K562 (cell line): ENCODE results near the gene SLC2A4RG. TPM values are rescaled to one million over a fixed set of nuclear protein-coding genes. Genes with fewer than 3 reads are reported as not detected.

Source experiments
- NR2C2 ChIP-seq, 2 experiments: fragments of 200-800 bp in 1 of 2; sonication (Bioruptor generic) in 1 of 2; sonication (generic) in 1 of 2; formaldehyde crosslinking in 1 of 2; IDR thresholded peaks; 2 replicates each; pipeline versions ENCODE4 v1.6.1 to v1.8.0; 2016 to 2022; ENCODE audit warnings: mild to moderate bottlenecking in 1 of 2, missing compliant biosample characterization in 1 of 2, missing genetic modification characterization in 1 of 2, missing genetic modification reagents in 1 of 2
- PPARD ChIP-seq: fragments of 250-450 bp; sonication (Bioruptor Pico); IDR thresholded peaks from 2 replicates; pipeline ENCODE4 v1.8.0; 2022; ENCODE audit warnings: inconsistent platforms, mild to moderate bottlenecking, moderate library complexity
- ZNF507 ChIP-seq: conservative IDR thresholded peaks from 2 replicates; pipeline ENCODE4 v1.6.1; 2017; ENCODE audit warnings: missing genetic modification characterization, missing compliant biosample characterization
- polyA plus RNA-seq, 8 experiments: library from polyadenylated mRNA; depleted of rRNA in 4 of 8; stranded (reverse) in 5 of 8; unstranded in 3 of 8; fragments of >200 nt; fragmentation: Nextera tagmentation in 2 of 8; fragmentation: Illumina TruSeq in 1 of 8; extraction: Ambion mirVana in 2 of 8; extraction: Trizol in 1 of 8; gene quantifications; 2 replicates each; pipeline versions ENCODE4 v1.2.1 to v1.2.3, GENCODE V29; 2011 to 2014; ENCODE audit warnings: inconsistent platforms in 1 of 8, missing spikeins in 1 of 8
- total RNA-seq, 7 experiments: library from RNA; depleted of rRNA in 6 of 7; stranded (reverse); fragments of >200 nt in 6 of 7; fragmentation: Illumina TruSeq in 2 of 7; extraction: Trizol in 2 of 7; gene quantifications; 2 replicates each; pipeline versions ENCODE4 v1.2.1 to v1.2.3, GENCODE V29; 2011 to 2021; ENCODE audit warnings: low replicate concordance in 1 of 7
- TF ChIP-seq, protein P1 (sequence below): sonication (generic); formaldehyde crosslinking; IDR thresholded peaks from 2 replicates; pipeline ENCODE4 v1.9.0; 2022; ENCODE audit warnings: mild to moderate bottlenecking, missing genetic modification reagents
- TF ChIP-seq, protein P2 (sequence below), 2 experiments: fragments of 450-650 bp; conservative IDR thresholded peaks; 2 replicates each; pipeline ENCODE4 v1.6.1; 2017; ENCODE audit warnings: mild to moderate bottlenecking in 2 of 2, moderate library complexity in 2 of 2
- TF ChIP-seq, protein P3 (sequence below): sonication (generic); formaldehyde crosslinking; IDR thresholded peaks from 2 replicates; pipeline ENCODE4 v1.8.0; 2023; ENCODE audit warnings: mild to moderate bottlenecking, missing genetic modification reagents
- TF ChIP-seq, protein P4 (sequence below): fragments of 450-650 bp; IDR thresholded peaks from 2 replicates; pipeline ENCODE4 v1.6.1; 2016; ENCODE audit warnings: mild to moderate bottlenecking, moderate library complexity

The SLC2A4RG gene
- total and polyA plus RNA-seq, 9 of the 15 experiments (the other 6 are each of a cell fraction or from before 2014, with no cell fraction given): 0.34 to 97.3 (median 26.5) TPM

DNA sequence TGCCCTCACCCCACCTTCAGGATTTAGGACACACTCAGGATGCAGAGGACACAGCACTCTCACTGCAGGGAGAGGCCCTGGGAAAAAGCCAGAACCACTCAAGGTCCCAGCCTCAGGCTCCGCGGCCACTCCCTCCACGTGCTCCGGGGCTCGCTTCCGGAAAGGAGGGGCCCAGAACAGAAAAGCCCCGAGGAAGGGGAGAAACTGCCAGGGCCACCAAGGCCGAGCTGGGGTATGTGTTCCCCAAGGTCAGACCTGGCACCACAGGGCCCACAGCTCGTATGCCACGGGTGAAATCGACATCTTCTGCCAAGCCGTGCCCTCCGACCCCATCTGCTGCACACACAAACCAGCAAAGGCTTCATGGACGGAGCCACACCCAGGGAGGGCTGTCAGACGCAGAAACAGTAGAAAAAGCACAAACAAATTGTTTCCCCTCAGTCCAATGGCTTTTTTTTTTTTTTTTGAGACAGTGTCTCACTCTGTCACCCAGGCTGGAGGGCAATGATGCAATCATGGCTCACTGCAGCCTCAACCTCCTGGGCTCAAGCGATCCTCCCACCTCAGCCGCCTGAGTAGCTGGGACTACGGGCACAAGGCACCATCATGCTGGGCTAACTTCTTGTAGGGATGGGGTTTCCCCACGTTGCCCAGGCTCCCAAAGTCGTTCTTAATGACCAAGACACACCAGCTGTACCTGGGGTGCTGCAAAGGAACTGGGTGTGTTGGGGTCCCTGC, 33.4 kb downstream of the SLC2A4RG start (continued):
- TF ChIP-seq NR2C2 (CRISPR knock-in tag; IDR thresholded peaks at IDR 0.05) (no peak), NR2C2 (tag; IDR thresholded peaks at IDR 0.05) (peak; percentile 30; the same call in 1 of the 2 replicates), PPARD (no peak), ZNF507 (tag) (no peak)
- TF ChIP-seq, protein P1, sequence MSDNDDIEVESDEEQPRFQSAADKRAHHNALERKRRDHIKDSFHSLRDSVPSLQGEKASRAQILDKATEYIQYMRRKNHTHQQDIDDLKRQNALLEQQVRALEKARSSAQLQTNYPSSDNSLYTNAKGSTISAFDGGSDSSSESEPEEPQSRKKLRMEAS (CRISPR knock-in tag): peak; percentile 52
- TF ChIP-seq, protein P2, sequence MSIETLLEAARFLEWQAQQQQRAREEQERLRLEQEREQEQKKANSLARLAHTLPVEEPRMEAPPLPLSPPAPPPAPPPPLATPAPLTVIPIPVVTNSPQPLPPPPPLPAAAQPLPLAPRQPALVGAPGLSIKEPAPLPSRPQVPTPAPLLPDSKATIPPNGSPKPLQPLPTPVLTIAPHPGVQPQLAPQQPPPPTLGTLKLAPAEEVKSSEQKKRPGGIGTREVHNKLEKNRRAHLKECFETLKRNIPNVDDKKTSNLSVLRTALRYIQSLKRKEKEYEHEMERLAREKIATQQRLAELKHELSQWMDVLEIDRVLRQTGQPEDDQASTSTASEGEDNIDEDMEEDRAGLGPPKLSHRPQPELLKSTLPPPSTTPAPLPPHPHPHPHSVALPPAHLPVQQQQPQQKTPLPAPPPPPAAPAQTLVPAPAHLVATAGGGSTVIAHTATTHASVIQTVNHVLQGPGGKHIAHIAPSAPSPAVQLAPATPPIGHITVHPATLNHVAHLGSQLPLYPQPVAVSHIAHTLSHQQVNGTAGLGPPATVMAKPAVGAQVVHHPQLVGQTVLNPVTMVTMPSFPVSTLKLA (conservative IDR thresholded peaks at IDR 0.05): peak; percentile 47 to 65
- TF ChIP-seq, protein P3, sequence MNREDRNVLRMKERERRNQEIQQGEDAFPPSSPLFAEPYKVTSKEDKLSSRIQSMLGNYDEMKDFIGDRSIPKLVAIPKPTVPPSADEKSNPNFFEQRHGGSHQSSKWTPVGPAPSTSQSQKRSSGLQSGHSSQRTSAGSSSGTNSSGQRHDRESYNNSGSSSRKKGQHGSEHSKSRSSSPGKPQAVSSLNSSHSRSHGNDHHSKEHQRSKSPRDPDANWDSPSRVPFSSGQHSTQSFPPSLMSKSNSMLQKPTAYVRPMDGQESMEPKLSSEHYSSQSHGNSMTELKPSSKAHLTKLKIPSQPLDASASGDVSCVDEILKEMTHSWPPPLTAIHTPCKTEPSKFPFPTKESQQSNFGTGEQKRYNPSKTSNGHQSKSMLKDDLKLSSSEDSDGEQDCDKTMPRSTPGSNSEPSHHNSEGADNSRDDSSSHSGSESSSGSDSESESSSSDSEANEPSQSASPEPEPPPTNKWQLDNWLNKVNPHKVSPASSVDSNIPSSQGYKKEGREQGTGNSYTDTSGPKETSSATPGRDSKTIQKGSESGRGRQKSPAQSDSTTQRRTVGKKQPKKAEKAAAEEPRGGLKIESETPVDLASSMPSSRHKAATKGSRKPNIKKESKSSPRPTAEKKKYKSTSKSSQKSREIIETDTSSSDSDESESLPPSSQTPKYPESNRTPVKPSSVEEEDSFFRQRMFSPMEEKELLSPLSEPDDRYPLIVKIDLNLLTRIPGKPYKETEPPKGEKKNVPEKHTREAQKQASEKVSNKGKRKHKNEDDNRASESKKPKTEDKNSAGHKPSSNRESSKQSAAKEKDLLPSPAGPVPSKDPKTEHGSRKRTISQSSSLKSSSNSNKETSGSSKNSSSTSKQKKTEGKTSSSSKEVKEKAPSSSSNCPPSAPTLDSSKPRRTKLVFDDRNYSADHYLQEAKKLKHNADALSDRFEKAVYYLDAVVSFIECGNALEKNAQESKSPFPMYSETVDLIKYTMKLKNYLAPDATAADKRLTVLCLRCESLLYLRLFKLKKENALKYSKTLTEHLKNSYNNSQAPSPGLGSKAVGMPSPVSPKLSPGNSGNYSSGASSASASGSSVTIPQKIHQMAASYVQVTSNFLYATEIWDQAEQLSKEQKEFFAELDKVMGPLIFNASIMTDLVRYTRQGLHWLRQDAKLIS (CRISPR knock-in tag): no peak
- TF ChIP-seq, protein P4, sequence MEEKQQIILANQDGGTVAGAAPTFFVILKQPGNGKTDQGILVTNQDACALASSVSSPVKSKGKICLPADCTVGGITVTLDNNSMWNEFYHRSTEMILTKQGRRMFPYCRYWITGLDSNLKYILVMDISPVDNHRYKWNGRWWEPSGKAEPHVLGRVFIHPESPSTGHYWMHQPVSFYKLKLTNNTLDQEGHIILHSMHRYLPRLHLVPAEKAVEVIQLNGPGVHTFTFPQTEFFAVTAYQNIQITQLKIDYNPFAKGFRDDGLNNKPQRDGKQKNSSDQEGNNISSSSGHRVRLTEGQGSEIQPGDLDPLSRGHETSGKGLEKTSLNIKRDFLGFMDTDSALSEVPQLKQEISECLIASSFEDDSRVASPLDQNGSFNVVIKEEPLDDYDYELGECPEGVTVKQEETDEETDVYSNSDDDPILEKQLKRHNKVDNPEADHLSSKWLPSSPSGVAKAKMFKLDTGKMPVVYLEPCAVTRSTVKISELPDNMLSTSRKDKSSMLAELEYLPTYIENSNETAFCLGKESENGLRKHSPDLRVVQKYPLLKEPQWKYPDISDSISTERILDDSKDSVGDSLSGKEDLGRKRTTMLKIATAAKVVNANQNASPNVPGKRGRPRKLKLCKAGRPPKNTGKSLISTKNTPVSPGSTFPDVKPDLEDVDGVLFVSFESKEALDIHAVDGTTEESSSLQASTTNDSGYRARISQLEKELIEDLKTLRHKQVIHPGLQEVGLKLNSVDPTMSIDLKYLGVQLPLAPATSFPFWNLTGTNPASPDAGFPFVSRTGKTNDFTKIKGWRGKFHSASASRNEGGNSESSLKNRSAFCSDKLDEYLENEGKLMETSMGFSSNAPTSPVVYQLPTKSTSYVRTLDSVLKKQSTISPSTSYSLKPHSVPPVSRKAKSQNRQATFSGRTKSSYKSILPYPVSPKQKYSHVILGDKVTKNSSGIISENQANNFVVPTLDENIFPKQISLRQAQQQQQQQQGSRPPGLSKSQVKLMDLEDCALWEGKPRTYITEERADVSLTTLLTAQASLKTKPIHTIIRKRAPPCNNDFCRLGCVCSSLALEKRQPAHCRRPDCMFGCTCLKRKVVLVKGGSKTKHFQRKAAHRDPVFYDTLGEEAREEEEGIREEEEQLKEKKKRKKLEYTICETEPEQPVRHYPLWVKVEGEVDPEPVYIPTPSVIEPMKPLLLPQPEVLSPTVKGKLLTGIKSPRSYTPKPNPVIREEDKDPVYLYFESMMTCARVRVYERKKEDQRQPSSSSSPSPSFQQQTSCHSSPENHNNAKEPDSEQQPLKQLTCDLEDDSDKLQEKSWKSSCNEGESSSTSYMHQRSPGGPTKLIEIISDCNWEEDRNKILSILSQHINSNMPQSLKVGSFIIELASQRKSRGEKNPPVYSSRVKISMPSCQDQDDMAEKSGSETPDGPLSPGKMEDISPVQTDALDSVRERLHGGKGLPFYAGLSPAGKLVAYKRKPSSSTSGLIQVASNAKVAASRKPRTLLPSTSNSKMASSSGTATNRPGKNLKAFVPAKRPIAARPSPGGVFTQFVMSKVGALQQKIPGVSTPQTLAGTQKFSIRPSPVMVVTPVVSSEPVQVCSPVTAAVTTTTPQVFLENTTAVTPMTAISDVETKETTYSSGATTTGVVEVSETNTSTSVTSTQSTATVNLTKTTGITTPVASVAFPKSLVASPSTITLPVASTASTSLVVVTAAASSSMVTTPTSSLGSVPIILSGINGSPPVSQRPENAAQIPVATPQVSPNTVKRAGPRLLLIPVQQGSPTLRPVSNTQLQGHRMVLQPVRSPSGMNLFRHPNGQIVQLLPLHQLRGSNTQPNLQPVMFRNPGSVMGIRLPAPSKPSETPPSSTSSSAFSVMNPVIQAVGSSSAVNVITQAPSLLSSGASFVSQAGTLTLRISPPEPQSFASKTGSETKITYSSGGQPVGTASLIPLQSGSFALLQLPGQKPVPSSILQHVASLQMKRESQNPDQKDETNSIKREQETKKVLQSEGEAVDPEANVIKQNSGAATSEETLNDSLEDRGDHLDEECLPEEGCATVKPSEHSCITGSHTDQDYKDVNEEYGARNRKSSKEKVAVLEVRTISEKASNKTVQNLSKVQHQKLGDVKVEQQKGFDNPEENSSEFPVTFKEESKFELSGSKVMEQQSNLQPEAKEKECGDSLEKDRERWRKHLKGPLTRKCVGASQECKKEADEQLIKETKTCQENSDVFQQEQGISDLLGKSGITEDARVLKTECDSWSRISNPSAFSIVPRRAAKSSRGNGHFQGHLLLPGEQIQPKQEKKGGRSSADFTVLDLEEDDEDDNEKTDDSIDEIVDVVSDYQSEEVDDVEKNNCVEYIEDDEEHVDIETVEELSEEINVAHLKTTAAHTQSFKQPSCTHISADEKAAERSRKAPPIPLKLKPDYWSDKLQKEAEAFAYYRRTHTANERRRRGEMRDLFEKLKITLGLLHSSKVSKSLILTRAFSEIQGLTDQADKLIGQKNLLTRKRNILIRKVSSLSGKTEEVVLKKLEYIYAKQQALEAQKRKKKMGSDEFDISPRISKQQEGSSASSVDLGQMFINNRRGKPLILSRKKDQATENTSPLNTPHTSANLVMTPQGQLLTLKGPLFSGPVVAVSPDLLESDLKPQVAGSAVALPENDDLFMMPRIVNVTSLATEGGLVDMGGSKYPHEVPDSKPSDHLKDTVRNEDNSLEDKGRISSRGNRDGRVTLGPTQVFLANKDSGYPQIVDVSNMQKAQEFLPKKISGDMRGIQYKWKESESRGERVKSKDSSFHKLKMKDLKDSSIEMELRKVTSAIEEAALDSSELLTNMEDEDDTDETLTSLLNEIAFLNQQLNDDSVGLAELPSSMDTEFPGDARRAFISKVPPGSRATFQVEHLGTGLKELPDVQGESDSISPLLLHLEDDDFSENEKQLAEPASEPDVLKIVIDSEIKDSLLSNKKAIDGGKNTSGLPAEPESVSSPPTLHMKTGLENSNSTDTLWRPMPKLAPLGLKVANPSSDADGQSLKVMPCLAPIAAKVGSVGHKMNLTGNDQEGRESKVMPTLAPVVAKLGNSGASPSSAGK: peak; percentile 88
